ENCODE results near the gene MLLT1.

- TF ChIP-seq EZH2phosphoT487 (IDR thresholded peaks at IDR 0.05; ENCODE audit: insufficient read depth, low read depth) (no peak), EZH2 (IDR thresholded peaks at IDR 0.05; ENCODE audit: insufficient read depth, poor library complexity, severe bottlenecking) (no peak)
These were observed 7.6 kb upstream of the MLLT1 start for GRCh38 chr19:6287269-6287885.

All from GM23248 (cell line).